ENCODE results near the gene OSTN. TPM values are rescaled to one million over a fixed set of nuclear protein-coding genes. Genes with fewer than 3 reads are reported as not detected.

The OSTN gene
- total RNA-seq, 2 donors from 2014 or later, result not detected

- no peak for ATAC-seq (ENCODE audit: insufficient number of reproducible peaks, low FRiP score, low read depth)
- H3K27me3 ChIP-seq (replicated peaks; ENCODE audit: insufficient read depth), result no peaks in the 10 kb centered on the region
- no peaks in the 10 kb centered on the region for H3K36me3 ChIP-seq
- H3K27ac ChIP-seq, result no peak overlapping the region
- no peak overlapping the region for H3K4me3 ChIP-seq
- no peaks in the 10 kb centered on the region for H3K4me1 ChIP-seq (ENCODE audit: control insufficient read depth in 1 of 2, low read depth in 2 of 2)
- no peak for TF ChIP-seq CTCF (IDR thresholded peaks at IDR 0.05)
- DNase-seq (ENCODE audit: low spot score), result no peak
- H3K9me3 ChIP-seq, result no peaks in the 10 kb centered on the region
These were observed 33.2 kb upstream of the OSTN start for GRCh38 chr3:191165802-191166201.

GRCh38 chr3:191166368-191166767 lies 32.7 kb upstream of the OSTN start:
- no peaks in the 10 kb centered on the region for H3K4me1 ChIP-seq (ENCODE audit: control insufficient read depth in 1 of 2, low read depth in 2 of 2)
- H3K27ac ChIP-seq, result no peak overlapping the region
- H3K9me3 ChIP-seq, result no peaks in the 10 kb centered on the region
- H3K27me3 ChIP-seq (replicated peaks; ENCODE audit: insufficient read depth), result no peaks in the 10 kb centered on the region
- ATAC-seq (ENCODE audit: insufficient number of reproducible peaks, low FRiP score, low read depth), result no peak
- H3K4me3 ChIP-seq, result no peak overlapping the region
- DNase-seq (ENCODE audit: low spot score), result no peak
- no peak for TF ChIP-seq CTCF (IDR thresholded peaks at IDR 0.05)
- no peaks in the 10 kb centered on the region for H3K36me3 ChIP-seq

DNA sequence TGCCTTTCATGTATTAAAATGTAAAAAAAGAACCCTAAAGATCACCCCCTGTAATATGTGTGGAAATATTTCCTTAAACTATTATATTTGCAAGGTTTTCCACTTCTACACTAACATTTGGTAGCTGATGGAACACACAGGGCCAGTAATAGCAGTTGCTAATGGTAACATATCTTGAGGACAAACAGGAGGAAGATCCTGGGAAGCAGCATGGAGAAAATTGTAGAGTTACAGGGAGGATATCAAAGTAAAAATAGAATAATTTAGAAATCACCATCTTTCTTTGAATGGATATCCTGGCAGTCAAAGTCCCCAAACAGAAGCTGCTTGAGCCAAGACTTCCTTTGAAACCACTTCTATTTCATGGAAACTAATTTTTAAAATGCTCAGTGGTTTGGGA lies 29.5 kb upstream of the OSTN start:
- TF ChIP-seq CTCF (IDR thresholded peaks at IDR 0.05), result no peak
- H3K4me3 ChIP-seq, result no peak overlapping the region

DNA sequence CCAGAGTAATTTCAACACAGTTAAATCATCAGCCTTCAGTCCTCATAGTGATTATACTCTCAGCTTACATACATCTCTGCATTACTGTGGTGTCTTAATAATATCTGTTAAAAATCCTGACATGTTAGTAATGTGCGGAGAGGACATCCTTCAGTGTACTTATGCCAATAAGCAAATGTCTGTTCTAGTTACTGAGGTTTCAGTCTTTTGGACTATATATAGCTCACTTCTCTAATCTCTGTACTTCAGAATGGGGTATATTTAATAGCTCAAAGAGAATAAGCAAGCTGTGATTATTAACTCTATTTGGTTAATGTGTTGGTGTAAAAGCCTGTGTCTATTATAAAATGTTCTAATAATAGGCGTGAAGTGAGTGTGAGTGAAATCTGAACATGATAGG lies 28.9 kb upstream of the OSTN start:
- no peak for TF ChIP-seq CTCF (IDR thresholded peaks at IDR 0.05)
- Histone ChIP-seq H3K27ac (no peak overlapping the region), H3K4me3 (no peak overlapping the region), H3K9me3 (no peaks in the 10 kb centered on the region), H3K36me3 (no peaks in the 10 kb centered on the region), H3K4me1 (ENCODE audit: control insufficient read depth in 1 of 2, low read depth in 2 of 2) (no peaks in the 10 kb centered on the region), H3K27me3 (replicated peaks; ENCODE audit: insufficient read depth) (no peaks in the 10 kb centered on the region)
- DNase-seq (ENCODE audit: low spot score), result no peak
- ATAC-seq (ENCODE audit: insufficient number of reproducible peaks, low FRiP score, low read depth), result no peak

More for the DNA sequence above, 29.5 kb upstream of the OSTN start:
- Histone ChIP-seq H3K4me1 (ENCODE audit: control insufficient read depth in 1 of 2, low read depth in 2 of 2) (no peaks in the 10 kb centered on the region), H3K9me3 (no peaks in the 10 kb centered on the region), H3K27ac (no peak overlapping the region), H3K27me3 (replicated peaks; ENCODE audit: insufficient read depth) (no peaks in the 10 kb centered on the region), H3K36me3 (no peaks in the 10 kb centered on the region)
- DNase-seq (ENCODE audit: low spot score) (no peak), ATAC-seq (ENCODE audit: insufficient number of reproducible peaks, low FRiP score, low read depth) (no peak)

DNA sequence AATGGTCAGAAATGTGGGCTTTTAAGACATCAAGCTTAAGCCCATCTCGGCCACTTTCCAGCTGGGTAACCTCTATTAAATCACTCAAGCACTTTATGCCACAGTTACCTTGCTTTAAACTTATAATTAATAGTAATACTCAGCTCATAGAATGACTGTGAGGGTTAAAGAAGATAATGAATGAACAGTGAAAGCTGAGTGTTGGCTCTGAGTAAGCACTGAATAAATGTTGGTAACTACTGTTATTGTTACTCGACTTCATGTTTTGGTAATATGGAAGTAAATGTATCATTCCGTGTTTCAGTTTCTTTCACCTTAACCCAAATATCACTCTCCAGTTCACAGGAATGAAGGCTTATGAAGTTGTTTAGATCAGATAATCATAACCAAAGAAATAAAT lies 23.9 kb upstream of the OSTN start:
- DNase-seq (ENCODE audit: low spot score), result no peak
- H3K27ac ChIP-seq, result no peak overlapping the region
- H3K4me1 ChIP-seq (ENCODE audit: control insufficient read depth in 1 of 2, low read depth in 2 of 2), result no peaks in the 10 kb centered on the region
- TF ChIP-seq CTCF (IDR thresholded peaks at IDR 0.05), result no peak
- no peak overlapping the region for H3K4me3 ChIP-seq
- H3K27me3 ChIP-seq (replicated peaks; ENCODE audit: insufficient read depth), result no peaks in the 10 kb centered on the region
- ATAC-seq (ENCODE audit: insufficient number of reproducible peaks, low FRiP score, low read depth), result no peak
- no peaks in the 10 kb centered on the region for H3K9me3 ChIP-seq
- no peaks in the 10 kb centered on the region for H3K36me3 ChIP-seq

Data from thoracic aorta (tissue), 2 donors.